Lower leg skin (tissue), 3 donors: ENCODE data around the gene HSPA6.

Experiments used
- POLR2A ChIP-seq, 2 donors: fragments of 450-650 bp; IDR thresholded peaks; one replicate each; pipeline ENCODE4 v1.6.1; 2016 to 2017; ENCODE audit warnings: antibody characterized with exemption in 2 of 2, mild to moderate bottlenecking in 1 of 2, moderate library complexity in 1 of 2
- TF ChIP-seq, protein P1 (sequence below), 3 donors: fragments of 450-650 bp; IDR thresholded peaks; one replicate each; pipeline ENCODE4 v1.5.1; 2016; ENCODE audit warnings: antibody characterized with exemption in 3 of 3, mild to moderate bottlenecking in 3 of 3, moderate library complexity in 2 of 3

DNA sequence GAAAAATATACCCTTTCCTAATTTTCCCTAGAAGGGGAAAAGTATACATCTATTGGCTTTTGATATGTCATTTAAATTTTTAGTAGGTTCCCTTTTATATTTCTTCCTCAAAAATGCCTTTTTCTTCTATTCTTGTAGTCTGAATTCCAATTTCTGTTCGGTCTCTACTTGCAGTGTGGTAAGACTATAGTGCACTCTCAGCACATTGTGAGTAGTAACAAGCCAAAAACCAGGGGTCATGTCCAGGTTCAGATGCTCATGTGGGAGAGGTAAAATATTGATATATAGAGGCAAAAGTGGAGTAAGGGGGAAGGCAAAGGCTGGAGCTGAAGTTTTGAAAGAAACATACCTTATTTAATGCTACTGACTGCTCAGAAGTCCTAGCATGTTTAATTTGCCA lies 23.1 kb upstream of the HSPA6 start:
- TF ChIP-seq, protein P1, sequence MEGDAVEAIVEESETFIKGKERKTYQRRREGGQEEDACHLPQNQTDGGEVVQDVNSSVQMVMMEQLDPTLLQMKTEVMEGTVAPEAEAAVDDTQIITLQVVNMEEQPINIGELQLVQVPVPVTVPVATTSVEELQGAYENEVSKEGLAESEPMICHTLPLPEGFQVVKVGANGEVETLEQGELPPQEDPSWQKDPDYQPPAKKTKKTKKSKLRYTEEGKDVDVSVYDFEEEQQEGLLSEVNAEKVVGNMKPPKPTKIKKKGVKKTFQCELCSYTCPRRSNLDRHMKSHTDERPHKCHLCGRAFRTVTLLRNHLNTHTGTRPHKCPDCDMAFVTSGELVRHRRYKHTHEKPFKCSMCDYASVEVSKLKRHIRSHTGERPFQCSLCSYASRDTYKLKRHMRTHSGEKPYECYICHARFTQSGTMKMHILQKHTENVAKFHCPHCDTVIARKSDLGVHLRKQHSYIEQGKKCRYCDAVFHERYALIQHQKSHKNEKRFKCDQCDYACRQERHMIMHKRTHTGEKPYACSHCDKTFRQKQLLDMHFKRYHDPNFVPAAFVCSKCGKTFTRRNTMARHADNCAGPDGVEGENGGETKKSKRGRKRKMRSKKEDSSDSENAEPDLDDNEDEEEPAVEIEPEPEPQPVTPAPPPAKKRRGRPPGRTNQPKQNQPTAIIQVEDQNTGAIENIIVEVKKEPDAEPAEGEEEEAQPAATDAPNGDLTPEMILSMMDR (IDR thresholded peaks at IDR 0.05): no peak
- TF ChIP-seq POLR2A (IDR thresholded peaks at IDR 0.05): no peak
